Thymus (tissue), 11 donors: Measurements from ENCODE around the gene RPP21. TPM values are rescaled to one million over a fixed set of nuclear protein-coding genes. Genes with fewer than 3 reads are reported as not detected.

Experiments used
- DNase-seq, 9 donors: peaks; one replicate each; pipeline ENCODE4 v3.0.0-alpha.2; 2013; ENCODE audit warnings: low spot score in 9 of 9, low read depth in 6 of 9, missing footprints in 1 of 9
- H3K27ac ChIP-seq, 2 donors: one replicate each; pipeline ENCODE4 v1.5.1; 2013; ENCODE audit warnings: control low read depth in 1 of 2, low read depth in 1 of 2, low read length in 1 of 2, mild to moderate bottlenecking in 1 of 2, moderate library complexity in 1 of 2
- H3K27me3 ChIP-seq, 2 donors: one replicate each; pipeline ENCODE4 v1.5.1; 2013; ENCODE audit warnings: low read length in 1 of 2; ENCODE audit not compliant: control insufficient read depth in 2 of 2, insufficient read depth in 1 of 2
- H3K36me3 ChIP-seq, 2 donors: one replicate each; pipeline ENCODE4 v1.5.1; 2013; ENCODE audit warnings: low read length in 1 of 2, mild to moderate bottlenecking in 1 of 2, moderate library complexity in 1 of 2; ENCODE audit not compliant: control insufficient read depth in 2 of 2, insufficient read depth in 2 of 2
- H3K4me1 ChIP-seq, 2 donors: one replicate each; pipeline ENCODE4 v1.5.1; 2013; ENCODE audit warnings: low read length in 2 of 2; ENCODE audit not compliant: control insufficient read depth in 2 of 2, insufficient read depth in 2 of 2
- H3K4me3 ChIP-seq, 2 donors: one replicate each; pipeline ENCODE4 v1.5.1; 2013; ENCODE audit warnings: low read length in 2 of 2, control low read depth in 1 of 2, mild to moderate bottlenecking in 1 of 2
- H3K9me3 ChIP-seq, 2 donors: one replicate each; pipeline ENCODE4 v1.5.1; 2013; ENCODE audit warnings: low read length in 1 of 2, mild to moderate bottlenecking in 1 of 2; ENCODE audit not compliant: control insufficient read depth in 2 of 2, insufficient read depth in 1 of 2
- WGBS: extraction: QIAGEN DNeasy Blood & Tissue Kit; methylation state at CpG from one replicate; pipeline ENCODE4 v1.1.7; 2013; 5-methylcytosine and 5-hydroxymethylcytosine counted together
- polyA plus RNA-seq: library from polyadenylated mRNA; stranded (reverse); fragments of 200-250 nt; gene quantifications from one replicate; pipeline ENCODE4 v1.2.3, GENCODE V29; 2013
- total RNA-seq: library from RNA; stranded (reverse); fragments of 120-200 nt; gene quantifications from one replicate; pipeline ENCODE4 v1.2.4, GENCODE V29; 2013
- donor health status: healthy.

The RPP21 gene
- total and polyA plus RNA-seq, 2 donors, result 35.4 to 76.2 TPM

DNA sequence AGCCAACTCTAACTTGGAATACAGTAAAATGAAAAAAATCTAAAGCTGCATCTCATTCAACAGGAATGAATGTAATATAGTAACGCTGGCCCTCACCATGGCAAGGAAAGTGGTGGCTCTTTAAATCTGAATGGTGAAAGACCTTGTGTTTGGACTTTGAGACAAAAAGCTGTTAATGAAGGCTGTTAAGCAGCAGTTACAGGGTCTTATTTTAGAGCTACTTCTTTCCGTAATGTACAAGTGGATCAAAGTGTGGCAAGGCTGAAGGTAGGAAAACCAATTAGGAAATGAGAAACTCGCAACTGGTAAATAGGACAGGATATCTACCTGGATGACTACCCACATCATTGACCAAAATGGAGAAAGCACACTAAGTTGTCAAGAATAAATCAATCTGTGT lies 29.8 kb upstream of the RPP21 start:
- peaks cover 7 to 38% of the 10 kb centered on the region in 2 donors for H3K36me3 ChIP-seq
- WGBS, result over 99% methylated on average over 3 of the region's 3 CpGs
- no peak for DNase-seq
- no peaks in the 10 kb centered on the region for H3K27me3 ChIP-seq
- peaks cover 0 to 2% of the 10 kb centered on the region in 2 donors for H3K4me1 ChIP-seq
- no peak overlapping the region for H3K27ac ChIP-seq
- no peak overlapping the region for H3K4me3 ChIP-seq
- H3K9me3 ChIP-seq, result no peaks in the 10 kb centered on the region

DNA sequence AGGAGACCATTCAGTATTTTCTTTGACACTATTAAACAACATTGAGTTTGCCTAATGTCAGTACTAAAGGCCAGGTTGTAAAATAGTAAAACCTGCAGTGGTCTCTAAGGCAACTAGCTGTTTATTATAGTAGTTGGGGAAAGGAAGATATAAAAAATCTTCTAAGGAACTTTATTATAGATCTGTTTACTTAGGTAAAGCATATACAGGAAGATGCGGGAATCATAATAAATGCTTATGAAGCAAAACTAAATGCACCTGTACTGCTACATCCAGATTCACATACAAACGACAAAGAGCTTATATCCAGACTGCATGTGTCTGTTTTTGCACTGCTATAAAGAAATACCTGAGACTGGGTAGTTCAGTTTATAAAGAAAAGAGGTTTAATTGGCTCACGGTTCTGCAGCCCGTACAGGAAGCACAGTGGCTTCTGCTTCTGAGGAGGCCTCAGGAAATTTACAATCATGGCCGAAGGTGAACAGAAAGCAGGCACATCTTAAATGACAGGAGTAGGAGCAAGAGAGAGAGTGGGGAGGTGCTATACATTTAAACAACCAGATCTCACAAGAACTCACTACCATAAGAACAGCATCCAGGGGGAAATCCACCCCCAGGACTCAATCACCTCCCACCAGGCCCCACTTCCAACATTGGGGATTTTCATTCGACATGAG lies 26.9 kb upstream of the RPP21 start:
- peak in 3 of 9 donors; percentile 7 to 25 (median 9) for DNase-seq
- Histone ChIP-seq H3K36me3 (peaks cover 7 to 39% of the 10 kb centered on the region in 2 donors), H3K4me1 (peaks cover 0 to 5% of the 10 kb centered on the region in 2 donors), H3K4me3 (no peak overlapping the region), H3K27me3 (no peaks in the 10 kb centered on the region), H3K9me3 (no peaks in the 10 kb centered on the region), H3K27ac (peak overlapping the region in 1 of 2 donors; percentile 34)
- 64% methylated on average over 6 of the region's 6 CpGs for WGBS

DNA sequence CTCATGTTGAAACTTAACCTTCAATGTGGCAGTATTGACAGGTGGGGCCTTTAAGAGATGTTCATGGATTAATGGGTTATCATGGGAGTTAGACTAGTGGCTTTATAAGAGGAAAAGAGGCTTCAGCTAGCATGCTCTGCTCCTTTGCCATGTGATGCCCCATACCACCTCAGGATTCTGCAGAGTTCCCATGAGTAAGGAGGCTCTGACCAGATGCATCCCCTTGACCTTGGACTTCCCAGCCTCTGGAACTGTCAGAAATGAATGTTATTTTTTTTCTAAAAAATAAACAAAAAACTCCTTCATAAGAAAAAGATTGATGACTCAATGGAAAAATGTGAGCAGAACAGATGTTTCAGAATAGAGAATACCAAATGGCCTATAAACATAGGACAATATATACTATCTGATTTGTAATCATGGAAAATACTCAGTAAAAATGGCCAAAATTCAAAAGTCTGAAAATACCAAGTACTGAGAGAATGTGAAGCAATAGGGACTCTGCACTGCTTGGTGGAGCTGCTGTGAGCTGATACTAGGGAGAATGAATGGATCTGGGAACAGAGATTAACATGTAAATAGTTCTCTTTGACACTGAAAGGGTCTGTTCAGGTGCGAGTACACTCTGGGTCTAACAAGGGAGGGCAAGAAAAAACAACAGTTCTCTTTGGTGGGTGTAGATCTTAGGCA lies 25.7 kb upstream of the RPP21 start:
- 66% methylated on average over 1 of the region's 1 CpG for WGBS
- Histone ChIP-seq H3K4me1 (peaks cover 0 to 5% of the 10 kb centered on the region in 2 donors), H3K27ac (no peak overlapping the region), H3K27me3 (no peaks in the 10 kb centered on the region), H3K9me3 (no peaks in the 10 kb centered on the region), H3K4me3 (no peak overlapping the region), H3K36me3 (peaks cover 4 to 27% of the 10 kb centered on the region in 2 donors)
- DNase-seq, result peak in 2 of 9 donors; percentile 7 to 28

DNA sequence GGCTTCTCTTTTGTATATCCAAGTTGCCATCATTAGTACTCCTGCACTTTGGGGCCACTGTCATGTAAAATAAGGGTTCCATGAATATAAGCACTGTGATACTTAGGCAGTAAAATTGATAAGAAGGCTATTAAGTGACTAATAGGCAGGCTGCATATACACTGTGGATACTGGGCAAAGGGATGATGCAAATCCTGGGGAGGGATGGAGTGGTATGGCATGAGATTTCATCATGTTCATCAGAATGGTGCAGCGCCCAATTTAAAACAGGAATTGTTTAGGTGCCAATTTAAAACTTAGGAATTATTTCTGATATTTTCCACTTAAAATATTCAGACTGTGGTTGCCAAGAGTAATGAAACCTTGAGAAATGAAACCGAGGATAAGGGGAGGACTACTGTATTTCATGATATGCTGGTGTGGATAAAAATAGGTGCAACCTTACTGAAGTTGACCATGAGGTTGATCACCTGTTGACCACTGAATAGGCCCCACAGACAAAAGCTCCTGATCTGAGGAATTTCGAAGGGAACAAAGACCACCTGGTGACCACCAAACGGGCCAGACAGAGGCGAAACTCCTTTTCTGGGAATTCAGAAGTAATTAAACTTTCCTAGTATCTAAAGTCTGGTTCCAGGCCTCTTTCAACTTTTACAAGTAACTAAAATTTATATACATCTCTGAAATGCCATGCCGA lies 23.1 kb upstream of the RPP21 start:
- no peak overlapping the region for H3K4me3 ChIP-seq
- H3K4me1 ChIP-seq, result peaks cover 4 to 24% of the 10 kb centered on the region in 2 donors
- H3K27ac ChIP-seq, result no peak overlapping the region
- no peak for DNase-seq
- H3K27me3 ChIP-seq, result no peaks in the 10 kb centered on the region
- WGBS, result 99% methylated on average over 6 of the region's 6 CpGs
- no peaks in the 10 kb centered on the region for H3K9me3 ChIP-seq
- H3K36me3 ChIP-seq, result peaks cover 0 to 8% of the 10 kb centered on the region in 2 donors

DNA sequence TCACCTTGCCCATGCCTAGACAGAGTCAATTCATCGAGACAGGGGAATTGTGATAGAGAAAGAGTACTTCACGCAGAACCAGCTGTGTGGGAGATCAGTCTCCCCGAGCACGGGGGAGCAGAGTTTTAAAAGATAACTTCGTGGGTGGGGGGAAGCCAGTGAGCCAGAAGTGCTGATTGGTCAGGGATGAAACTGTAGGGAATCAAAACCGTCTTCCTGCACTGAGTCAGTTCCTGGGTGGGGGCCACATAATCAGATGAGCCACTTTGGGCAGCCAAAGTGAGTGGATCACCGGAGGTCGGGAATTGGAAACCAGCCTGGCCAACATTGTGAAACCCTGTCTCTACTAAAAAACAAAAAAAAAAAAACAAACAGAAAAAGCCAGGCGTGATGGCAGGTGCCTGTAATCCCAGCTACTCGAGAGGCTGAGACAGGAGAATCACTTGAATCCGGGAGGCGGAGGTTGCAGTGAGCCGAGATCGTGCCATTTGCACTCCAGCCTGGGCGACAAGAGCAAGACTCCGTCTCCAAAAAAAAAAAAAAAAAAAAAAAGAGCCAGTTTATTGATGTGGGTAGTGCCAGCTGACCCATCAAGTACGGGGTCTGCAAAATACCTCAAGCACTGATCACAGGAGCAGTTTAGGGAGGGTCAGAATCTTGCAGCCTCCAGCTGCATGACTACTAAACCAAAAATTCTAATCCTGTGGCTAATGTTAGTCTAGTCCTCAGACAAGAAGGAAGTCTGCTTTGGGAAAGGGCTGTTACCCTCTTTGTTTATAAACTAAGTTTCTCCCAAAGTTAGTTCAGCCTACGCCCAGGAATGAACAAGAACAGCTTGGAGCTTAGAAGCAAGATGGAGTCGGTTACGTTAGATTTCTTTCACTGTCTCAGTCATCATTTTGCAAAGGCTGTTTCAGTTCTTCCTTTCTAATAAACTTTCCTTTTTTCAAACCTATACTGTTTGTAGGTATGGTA lies 22.1 kb upstream of the RPP21 start:
- H3K27ac ChIP-seq, result no peak overlapping the region
- H3K27me3 ChIP-seq, result no peaks in the 10 kb centered on the region
- no peak overlapping the region for H3K4me3 ChIP-seq
- 97% methylated on average over 20 of the region's 20 CpGs for WGBS
- no peaks in the 10 kb centered on the region for H3K9me3 ChIP-seq
- peaks cover 0 to 8% of the 10 kb centered on the region in 2 donors for H3K36me3 ChIP-seq
- H3K4me1 ChIP-seq, result peaks cover 8 to 31% of the 10 kb centered on the region in 2 donors
- no peak for DNase-seq

DNA sequence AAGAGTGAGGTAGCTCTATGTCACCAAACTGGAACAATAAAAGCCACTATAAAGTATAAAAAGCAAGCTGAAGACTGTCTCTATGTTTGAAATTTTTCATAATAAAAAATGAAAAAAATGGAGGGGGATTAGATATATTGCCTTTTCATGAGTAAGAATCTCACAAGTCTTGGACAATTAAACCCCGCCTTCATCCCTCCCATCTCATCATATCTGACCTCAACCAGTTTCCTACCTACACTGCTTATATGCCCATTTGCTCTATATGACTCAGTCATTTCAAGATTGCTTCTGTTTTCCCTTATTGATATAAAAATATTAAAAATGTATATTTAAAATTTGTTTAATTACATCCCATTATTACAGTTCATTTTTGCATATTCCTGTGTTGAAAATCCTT lies 21.1 kb upstream of the RPP21 start:
- H3K36me3 ChIP-seq, result peaks cover 0 to 8% of the 10 kb centered on the region in 2 donors
- no peak overlapping the region for H3K27ac ChIP-seq
- H3K4me3 ChIP-seq, result no peak overlapping the region
- no peaks in the 10 kb centered on the region for H3K9me3 ChIP-seq
- WGBS, result 100% methylated on average over 1 of the region's 1 CpG
- no peak for DNase-seq
- H3K27me3 ChIP-seq, result no peaks in the 10 kb centered on the region
- peaks cover 9 to 32% of the 10 kb centered on the region in 2 donors for H3K4me1 ChIP-seq

DNA sequence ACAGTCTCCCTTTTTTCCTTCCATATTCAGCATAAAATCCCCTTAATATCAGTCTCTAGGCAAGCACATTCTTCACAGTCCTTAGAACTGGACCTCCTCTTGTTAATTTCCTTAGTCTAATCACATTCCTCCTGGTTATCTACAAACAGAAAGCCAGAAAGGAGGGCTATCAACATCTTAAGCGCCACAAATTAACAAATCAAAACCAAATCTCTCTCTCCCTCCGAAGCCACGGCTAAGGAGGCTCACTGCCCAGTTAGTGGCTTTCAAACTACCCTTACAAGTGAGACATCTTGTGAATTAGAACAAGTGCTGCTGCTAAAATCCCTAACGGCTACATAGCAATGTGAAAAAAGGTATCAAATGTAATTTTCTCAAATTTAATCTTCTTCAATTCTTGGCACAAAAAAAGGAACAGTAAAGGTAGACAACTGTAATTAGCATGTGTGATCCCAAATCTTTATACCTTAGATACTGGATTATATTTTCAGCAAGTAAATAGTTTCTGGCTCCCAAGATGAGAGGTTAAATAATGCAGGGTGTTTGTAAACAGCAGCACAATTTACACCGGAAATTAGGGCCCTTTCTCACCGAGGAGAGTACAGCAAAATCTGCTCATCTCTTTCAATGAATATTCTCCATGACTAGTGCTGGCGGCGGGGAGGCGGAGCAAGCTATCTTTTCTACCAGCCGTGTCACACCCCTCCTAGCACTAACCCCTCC lies 19.6 kb upstream of the RPP21 start:
- Histone ChIP-seq H3K4me1 (peaks cover 9 to 28% of the 10 kb centered on the region in 2 donors), H3K9me3 (no peaks in the 10 kb centered on the region), H3K27ac (peak overlapping the region; percentile 96 to 97), H3K4me3 (peak overlapping the region; percentile 85 to 98), H3K27me3 (no peaks in the 10 kb centered on the region), H3K36me3 (peaks cover 8 to 14% of the 10 kb centered on the region in 2 donors)
- 19% methylated on average over 10 of the region's 10 CpGs for WGBS
- peak in 5 of 9 donors; percentile 56 to 70 (median 65) for DNase-seq
